NCI-H345 treated with DMSO at 0.1 percent for 48 hours (cell line): Measurements from ENCODE around the gene MSGN1.
A peak's percentile ranks its signal among the peaks of the same experiment; 100 is the strongest.

ENCODE experiments used
- DNase-seq: peaks from one replicate; lab custom pipeline; 2025; ENCODE audit not compliant: unreplicated experiment; lab: John Stamatoyannopoulos, UW

MSGN1 gene

DNA sequence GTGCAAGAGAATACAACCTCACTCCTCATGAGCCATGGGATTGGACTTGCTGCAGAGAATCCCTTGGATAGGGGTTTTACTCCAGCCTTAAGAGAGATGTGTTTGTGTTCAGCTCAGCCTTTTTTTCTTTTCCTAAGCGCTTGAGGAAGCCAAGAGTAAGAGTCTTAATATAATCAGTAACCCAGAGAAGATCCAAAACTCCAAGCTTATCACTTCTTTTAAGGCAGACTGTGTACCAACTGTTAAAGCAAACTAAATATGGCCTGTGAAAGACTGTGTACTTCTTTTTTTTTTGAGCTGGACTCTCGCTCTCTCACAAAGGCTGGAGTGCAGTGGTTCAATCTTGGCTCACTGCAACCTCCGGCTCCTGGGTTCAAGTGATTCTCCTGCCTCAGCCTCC lies 30.4 kb downstream of the MSGN1 start:
- DNase-seq, result no peak

DNA sequence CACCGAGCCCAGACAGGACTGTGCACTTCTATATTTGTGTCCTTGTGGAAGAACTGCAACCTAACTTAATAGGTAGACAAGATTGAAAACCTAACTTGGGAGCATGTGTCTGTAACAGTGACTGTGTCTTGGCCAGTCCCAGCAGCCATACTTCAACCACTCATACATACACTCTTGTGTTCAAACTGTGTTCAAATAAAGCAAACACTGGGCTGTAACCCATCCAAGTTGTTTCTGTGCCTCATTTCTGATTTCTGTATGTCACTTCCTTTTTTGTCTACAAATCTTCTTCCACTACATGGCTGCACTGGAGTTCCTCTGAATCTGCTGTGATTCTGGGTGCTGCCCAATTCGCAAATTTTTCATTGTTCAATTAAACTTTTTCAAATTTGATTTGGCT lies 31.0 kb downstream of the MSGN1 start:
- DNase-seq, result no peak

DNA sequence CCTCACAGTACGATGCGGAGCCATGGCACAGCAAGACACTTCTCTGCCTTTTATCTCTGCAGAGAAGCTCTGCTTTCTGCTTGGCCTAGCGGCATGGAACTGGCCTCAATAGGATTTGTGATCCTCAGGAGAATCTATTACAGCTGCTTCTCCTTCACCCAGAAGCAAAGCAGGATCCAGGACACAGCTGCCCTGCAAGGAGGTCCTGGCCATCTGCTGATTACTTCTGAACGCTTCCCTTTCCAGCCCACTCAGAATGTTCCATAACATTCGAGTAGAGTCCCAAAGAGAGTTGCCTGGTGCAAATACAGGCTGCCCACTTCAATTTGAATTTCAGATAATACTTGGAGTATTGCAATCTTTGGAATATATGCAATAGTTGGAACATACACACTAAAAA lies 33.0 kb downstream of the MSGN1 start:
- DNase-seq, result no peak

DNA sequence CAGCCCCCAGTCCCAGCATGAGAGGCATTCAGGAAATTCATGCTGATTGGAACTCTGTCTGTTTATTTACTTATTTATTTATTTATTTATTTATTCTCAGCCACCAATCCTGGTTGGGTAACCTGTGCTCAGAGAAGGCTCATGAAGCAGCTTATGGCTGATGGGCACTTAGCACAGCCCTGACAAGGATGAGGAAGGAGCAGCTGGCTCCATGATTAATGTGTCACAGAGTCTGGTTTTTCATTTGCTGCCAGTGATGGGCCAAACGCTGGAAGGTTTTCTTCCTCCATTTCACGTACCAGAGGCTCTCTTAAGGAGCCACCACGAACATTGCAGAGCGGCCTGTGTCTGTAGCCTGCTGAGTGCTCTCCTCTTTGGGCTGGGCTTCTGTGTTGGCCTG lies 33.9 kb downstream of the MSGN1 start:
- no peak for DNase-seq

DNA sequence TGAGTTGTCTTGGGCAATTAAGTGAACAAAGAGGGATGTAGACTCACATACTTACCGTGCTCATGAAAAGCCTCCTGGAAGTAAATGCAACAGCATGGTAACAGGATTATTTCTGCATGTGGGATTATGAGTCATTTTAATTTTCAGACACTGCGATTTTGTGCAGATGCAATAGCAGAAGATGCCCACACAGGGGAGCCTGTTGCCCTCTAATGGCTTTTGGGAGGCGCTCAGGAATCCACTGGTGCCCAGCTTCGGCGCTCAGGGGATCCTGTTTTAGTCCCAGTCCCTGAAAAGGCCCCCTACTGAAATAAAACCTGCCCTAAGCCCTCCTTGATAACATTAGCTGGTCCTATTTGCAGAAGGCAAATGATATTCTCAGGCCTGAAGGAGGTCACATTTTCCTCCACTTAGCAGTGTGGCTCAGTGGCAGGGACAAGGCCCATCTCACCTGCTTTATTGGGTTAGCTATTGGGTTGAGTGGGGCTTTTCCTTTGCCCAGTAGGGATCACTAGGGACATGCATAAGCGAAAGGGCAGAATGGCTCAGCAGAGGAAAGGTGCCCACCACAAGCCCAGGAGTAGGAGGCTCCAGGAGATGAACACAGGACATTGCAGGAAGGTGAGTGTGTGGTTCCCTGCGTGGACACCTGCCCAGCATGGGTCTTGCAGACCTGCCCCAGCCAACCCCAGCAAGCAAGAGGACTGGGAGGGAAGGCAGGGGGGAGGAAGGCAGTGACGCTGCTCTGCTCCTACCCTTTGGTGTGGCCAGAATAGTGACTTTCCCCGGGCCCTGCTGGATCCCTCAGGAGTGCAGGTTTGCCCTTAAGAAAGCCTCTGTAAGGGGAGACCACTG lies 35.7 kb downstream of the MSGN1 start:
- DNase-seq, result peak; percentile 65

DNA sequence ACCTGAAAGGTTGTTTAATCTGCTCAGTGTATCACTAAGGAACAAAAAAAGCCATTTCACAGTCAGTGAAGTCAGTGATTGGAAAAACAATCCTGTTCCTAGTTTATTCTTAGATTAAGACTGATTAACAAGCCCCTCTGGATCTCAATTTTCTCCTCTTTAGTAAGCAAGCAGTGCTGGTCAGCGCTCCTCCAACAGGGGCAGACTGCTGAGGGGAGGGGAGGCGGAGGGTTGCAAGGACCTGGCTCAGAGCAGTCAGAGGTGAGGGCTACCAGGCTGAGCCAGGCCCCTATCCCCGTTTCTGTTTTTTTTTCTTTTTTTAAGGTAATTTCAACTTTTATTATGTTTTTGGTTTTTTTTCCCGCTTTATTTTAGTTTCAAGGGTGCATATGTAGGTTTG lies 37.5 kb downstream of the MSGN1 start:
- no peak for DNase-seq

DNA sequence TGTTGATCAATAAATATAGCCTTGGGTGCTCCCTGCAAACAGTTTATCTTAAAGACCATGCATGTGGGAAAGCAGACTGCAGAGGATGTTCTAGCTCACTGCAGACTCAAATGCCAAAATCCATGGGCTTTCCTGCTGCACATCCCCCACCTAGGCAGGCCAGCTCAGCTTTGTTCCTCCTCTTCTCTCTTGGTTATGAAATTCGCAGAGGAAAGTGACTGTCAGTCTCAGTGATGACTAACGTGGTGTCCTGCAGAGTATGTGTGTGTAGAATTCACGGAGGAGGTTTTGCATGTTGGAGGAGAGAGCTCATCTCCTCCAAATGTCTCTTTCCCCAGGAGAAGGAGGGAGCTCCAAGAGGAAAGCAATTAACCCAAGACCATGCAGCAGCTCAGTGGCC lies 40.8 kb downstream of the MSGN1 start:
- DNase-seq, result no peak

DNA sequence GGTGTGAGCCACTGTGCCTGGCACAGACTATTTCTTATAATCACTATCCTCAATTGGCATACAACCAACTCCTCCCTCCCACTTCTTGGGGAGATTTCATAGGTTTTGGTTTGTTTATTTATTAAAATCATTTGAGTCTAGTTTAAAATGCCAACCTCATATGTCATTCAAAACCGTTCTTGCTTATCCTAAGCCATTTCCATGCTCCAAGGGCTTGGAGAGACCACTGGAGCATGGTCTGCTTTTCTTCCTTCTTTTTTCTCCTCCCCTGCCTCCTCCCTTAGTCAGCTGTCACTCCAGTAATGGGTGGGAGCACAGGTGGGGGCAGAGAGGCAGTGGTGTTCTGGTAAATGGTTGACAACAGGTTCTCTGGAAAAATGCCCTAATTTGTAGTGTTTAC lies 41.8 kb downstream of the MSGN1 start:
- no peak for DNase-seq

DNA sequence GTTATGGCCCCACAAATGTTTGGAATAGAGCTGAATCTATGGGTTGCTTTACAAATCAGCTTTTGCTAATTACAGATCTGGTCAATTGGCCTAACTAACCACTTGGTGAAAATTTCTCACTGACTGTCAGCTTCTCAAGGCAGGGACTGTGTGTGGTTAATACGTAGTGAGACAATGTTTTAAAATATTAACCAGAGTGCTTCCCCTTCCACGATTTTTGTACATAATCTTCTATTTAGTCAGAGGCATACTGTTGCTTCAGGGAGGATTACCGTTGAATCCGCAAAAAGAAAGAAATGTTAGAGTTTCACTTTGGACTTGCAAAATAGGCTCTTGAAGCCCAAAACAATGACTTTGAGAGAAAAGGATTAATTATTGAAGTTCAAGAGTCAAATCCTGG lies 47.3 kb downstream of the MSGN1 start:
- no peak for DNase-seq

DNA sequence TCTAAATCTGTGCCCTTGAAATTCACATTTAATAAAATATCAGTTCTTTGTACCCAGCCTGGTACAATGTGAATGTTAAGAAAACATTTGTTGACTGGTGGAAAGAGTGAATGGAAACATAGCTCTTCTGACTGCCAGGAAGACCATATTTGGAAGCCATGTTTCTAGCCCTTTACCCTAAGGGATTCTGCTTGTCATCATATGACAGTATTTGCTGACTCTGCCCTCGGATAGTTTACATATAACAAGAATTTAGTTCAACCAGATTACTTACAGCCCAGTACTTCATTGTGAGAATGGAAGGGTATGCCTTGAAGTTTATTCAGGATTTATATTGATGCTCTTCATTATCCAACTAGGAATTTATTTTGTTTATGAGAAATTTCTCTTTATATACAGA lies 48.4 kb downstream of the MSGN1 start:
- DNase-seq, result no peak

DNA sequence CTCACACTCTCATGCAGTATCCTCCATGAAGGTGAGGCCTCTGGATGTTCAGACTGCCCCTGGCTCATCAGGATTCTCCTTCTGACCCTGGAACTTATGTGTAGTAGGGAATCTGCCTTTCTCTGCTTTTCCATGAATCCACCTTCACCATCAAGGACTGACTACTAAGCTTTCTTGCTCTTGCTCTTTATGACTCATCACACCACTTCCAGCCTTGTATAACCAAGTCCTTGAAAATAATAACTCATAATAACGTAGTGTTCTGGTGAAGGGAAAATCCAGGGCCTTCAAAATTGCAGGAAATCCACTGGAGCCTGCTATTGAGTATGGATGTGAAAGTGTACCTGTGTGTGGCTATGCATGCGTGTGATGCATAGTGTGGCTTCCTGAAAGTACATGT lies 50.9 kb downstream of the MSGN1 start:
- no peak for DNase-seq
